Chondrocyte (in vitro differentiated cells): ENCODE data around the gene DMPK. TPM values are rescaled to one million over a fixed set of nuclear protein-coding genes. Genes with fewer than 3 reads are reported as not detected.

Experiments
- DNase-seq: peaks from one replicate; pipeline ENCODE4 v3.0.0; 2021; ENCODE audit warnings: mixed read lengths, low spot score
- H3K27ac Mint-ChIP-seq: one replicate; pipeline ENCODE4 v1.8.0; 2021; ENCODE audit warnings: mild to moderate bottlenecking, moderate library complexity, mixed read lengths; ENCODE audit not compliant: unreplicated experiment
- H3K27me3 Mint-ChIP-seq: 2 replicates; pipeline ENCODE4 v1.8.0; 2021; ENCODE audit warnings: low read depth, mixed read lengths
- H3K36me3 Mint-ChIP-seq: 2 replicates; pipeline ENCODE4 v1.8.0; 2021; ENCODE audit warnings: low read depth, mixed read lengths
- H3K4me1 Mint-ChIP-seq: 2 replicates; pipeline ENCODE4 v1.8.0; 2021; ENCODE audit warnings: low read depth, mild to moderate bottlenecking, mixed read lengths
- H3K4me3 Mint-ChIP-seq: one replicate; pipeline ENCODE4 v1.8.0; 2021; ENCODE audit warnings: mild to moderate bottlenecking, moderate library complexity, mixed read lengths; ENCODE audit not compliant: unreplicated experiment
- H3K9me3 Mint-ChIP-seq: 2 replicates; pipeline ENCODE4 v1.8.0; 2021; ENCODE audit warnings: low read depth, mixed read lengths
- long read RNA-seq: library from polyadenylated mRNA; stranded (forward); transcript quantifications from one replicate; pipeline ENCODE4 v2.0.0, GENCODE V29; 2021
- total RNA-seq: library from RNA; stranded (reverse); gene quantifications from 3 replicates; pipeline ENCODE4 v1.2.1, GENCODE V29; 2021
- TF ChIP-seq, protein P1 (sequence below): fragments of 200-600 bp; sonication (generic); IDR thresholded peaks from 2 replicates; pipeline ENCODE4 v1.5.0; 2021; ENCODE audit warnings: antibody characterized with exemption, mild to moderate bottlenecking, moderate library complexity

Gene DMPK, protein sequence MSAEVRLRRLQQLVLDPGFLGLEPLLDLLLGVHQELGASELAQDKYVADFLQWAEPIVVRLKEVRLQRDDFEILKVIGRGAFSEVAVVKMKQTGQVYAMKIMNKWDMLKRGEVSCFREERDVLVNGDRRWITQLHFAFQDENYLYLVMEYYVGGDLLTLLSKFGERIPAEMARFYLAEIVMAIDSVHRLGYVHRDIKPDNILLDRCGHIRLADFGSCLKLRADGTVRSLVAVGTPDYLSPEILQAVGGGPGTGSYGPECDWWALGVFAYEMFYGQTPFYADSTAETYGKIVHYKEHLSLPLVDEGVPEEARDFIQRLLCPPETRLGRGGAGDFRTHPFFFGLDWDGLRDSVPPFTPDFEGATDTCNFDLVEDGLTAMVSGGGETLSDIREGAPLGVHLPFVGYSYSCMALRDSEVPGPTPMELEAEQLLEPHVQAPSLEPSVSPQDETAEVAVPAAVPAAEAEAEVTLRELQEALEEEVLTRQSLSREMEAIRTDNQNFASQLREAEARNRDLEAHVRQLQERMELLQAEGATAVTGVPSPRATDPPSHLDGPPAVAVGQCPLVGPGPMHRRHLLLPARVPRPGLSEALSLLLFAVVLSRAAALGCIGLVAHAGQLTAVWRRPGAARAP
- total RNA-seq: 95.0 to 176 TPM (median 162 TPM) in 3 replicates
- long read RNA-seq, transcript DMPK-204 (15 exons, 2,754 nt): minor isoform, 35 of 324 reads
- long read RNA-seq, transcript DMPK-203 (13 exons, 1,982 nt): minor isoform, 14 of 324 reads
- long read RNA-seq, transcript DMPK-205 (15 exons, 2,548 nt): minor isoform, 13 of 324 reads
- long read RNA-seq, transcript DMPK-201 (15 exons, 2,787 nt): major isoform, 73 of 324 reads
- long read RNA-seq, partial matches to known transcripts: 41 of 324 reads
- long read RNA-seq, other reads (novel, unspliced or antisense): 134 of 324 reads

DNA sequence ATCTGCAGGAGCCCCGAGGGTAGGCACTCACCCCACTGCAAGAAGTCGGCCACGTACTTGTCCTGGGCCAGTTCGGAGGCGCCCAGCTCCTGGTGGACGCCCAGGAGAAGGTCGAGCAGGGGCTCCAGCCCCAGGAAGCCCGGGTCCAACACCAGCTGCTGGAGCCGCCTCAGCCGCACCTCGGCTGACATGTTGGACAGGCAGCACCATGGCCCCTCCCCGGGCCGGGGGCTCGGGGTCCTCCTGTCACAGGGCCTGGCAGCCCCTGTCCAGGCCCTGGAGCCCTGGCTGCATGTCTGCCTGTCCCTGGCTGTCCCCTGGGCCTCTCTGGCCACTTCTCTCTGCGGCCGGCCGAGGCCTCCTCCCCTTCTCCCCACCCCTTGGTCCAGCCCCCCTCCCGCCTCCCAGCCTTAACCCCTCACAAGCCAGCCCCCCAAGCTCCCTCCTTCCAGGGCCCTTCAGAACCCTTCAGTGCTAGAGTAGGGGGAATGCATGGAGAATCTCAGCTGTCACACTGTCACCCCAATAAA, at the start of gene DMPK:
TSS of gene DMPK (minus strand) at position 329 of the 530 bp plus-strand sequence. CDS start at position 191, 138 bp downstream.
- TF ChIP-seq, protein P1, sequence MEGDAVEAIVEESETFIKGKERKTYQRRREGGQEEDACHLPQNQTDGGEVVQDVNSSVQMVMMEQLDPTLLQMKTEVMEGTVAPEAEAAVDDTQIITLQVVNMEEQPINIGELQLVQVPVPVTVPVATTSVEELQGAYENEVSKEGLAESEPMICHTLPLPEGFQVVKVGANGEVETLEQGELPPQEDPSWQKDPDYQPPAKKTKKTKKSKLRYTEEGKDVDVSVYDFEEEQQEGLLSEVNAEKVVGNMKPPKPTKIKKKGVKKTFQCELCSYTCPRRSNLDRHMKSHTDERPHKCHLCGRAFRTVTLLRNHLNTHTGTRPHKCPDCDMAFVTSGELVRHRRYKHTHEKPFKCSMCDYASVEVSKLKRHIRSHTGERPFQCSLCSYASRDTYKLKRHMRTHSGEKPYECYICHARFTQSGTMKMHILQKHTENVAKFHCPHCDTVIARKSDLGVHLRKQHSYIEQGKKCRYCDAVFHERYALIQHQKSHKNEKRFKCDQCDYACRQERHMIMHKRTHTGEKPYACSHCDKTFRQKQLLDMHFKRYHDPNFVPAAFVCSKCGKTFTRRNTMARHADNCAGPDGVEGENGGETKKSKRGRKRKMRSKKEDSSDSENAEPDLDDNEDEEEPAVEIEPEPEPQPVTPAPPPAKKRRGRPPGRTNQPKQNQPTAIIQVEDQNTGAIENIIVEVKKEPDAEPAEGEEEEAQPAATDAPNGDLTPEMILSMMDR: no peak
- Mint-ChIP-seq H3K4me3 (peak within 1 kb of the TSS; percentile 88), H3K9me3 (no peaks in the 10 kb centered on the region), H3K4me1 (peaks cover 47% of the 10 kb centered on the region), H3K36me3 (peaks cover 21% of the 10 kb centered on the region), H3K27me3 (no peaks in the 10 kb centered on the region), H3K27ac (peak within 1 kb of the TSS; percentile 97)
- DNase-seq: no peak

GRCh38 chr19:45828945-45829344, 46.7 kb upstream of the DMPK start:
- Mint-ChIP-seq H3K27ac (no peak overlapping the region), H3K36me3 (peaks cover 47% of the 10 kb centered on the region), H3K4me1 (peaks cover 19% of the 10 kb centered on the region), H3K4me3 (no peak overlapping the region), H3K9me3 (no peaks in the 10 kb centered on the region), H3K27me3 (no peaks in the 10 kb centered on the region)
- DNase-seq: no peak
- TF ChIP-seq, protein P1: no peak

- no peak overlapping the region for H3K4me3 Mint-ChIP-seq
- no peaks in the 10 kb centered on the region for H3K9me3 Mint-ChIP-seq
- TF ChIP-seq, protein P1: no peak
- peaks cover 19% of the 10 kb centered on the region for H3K4me1 Mint-ChIP-seq
- H3K27ac Mint-ChIP-seq: no peak overlapping the region
- H3K27me3 Mint-ChIP-seq: no peaks in the 10 kb centered on the region
- DNase-seq: no peak
- peaks cover 47% of the 10 kb centered on the region for H3K36me3 Mint-ChIP-seq
These were observed 46.2 kb upstream of the DMPK start for GRCh38 chr19:45828523-45828922.

- Mint-ChIP-seq H3K27ac (no peak overlapping the region), H3K4me3 (no peak overlapping the region), H3K36me3 (peaks cover 50% of the 10 kb centered on the region), H3K27me3 (no peaks in the 10 kb centered on the region), H3K4me1 (peaks cover 19% of the 10 kb centered on the region), H3K9me3 (no peaks in the 10 kb centered on the region)
- no peak for DNase-seq
- TF ChIP-seq, protein P1: no peak
These were observed 45.3 kb upstream of the DMPK start for GRCh38 chr19:45827459-45828093.
